HG03175 (cell line): ENCODE data around the gene VANGL2.

Experiments
- ATAC-seq: cut with Tn5 transposase; IDR thresholded peaks from one replicate; pipeline ENCODE4 v1.9.1; 2021; ENCODE audit warnings: mild to moderate bottlenecking, moderate library complexity; ENCODE audit not compliant: unreplicated experiment

Gene VANGL2

GRCh38 chr1:160405331-160405877 lies 5.0 kb downstream of the VANGL2 start:
- ATAC-seq = no peak

- ATAC-seq = no peak
These were observed 6.0 kb downstream of the VANGL2 start for GRCh38 chr1:160406131-160406968.

DNA sequence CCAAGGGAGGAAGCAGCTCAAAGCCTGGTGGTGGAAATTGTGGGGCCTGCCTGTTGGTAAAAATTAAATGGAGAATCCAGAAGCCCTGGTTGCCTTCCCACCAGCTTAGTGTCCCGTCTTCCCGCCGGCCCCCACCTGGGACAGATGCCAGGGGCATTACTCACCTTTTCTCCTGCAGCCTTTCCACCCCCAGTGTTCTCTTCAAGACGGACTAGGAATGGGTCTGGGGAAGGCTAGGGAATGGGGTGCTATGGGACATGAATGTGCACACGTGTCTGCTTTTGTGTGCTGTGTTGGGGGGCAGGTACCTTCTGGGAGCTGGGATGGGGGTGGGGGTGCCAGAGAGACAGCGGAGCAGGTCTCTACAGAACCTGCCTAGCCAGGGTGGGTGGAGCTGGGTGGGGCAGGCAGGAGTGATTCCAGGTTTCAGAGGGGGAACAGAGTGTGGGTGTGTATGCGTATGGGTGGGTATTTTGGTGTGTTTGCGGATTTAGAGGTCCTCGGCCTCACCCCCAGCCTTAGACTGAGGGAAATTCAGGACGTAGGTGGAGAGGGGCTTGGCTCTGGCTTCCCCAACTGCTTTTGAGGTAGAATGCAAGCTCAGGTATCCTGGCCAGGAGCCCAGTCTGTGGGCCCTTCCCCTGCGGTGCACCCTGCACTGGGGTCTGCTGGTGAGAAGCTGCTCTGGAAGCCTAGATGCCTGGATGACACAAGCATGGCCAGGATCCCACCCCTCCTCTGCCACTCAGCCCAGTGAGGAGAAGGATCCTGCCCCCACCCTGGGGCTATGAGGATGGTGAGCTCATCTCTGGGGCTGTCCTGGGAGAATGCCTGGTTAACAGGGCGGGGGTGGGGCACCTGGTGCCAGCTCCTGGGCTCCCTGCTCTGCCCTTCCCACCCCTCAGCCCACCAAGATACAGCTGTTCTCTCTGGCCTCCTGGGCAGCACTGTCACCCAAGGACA lies 7.8 kb downstream of the VANGL2 start:
- no peak for ATAC-seq

DNA sequence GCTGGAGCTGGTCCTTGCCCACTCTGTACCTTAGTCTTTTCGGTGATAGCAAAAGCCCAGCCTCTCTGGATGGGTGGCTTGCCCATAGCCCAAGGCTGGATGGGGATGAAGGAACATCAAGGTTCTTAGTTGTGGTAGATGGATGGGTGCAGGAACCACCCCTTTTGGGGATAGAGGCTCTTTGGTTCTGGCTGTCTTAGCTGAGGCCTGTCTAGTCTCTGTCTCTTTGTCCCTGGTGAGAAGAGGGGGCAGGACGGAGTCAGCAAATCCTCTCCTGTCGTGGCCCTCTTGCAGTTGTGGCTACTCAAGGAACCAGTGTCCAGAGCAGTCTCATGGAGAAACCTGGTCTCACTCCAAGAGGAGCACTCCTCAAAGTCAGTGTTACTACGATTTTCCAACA lies 8.5 kb downstream of the VANGL2 start:
- ATAC-seq = no peak

DNA sequence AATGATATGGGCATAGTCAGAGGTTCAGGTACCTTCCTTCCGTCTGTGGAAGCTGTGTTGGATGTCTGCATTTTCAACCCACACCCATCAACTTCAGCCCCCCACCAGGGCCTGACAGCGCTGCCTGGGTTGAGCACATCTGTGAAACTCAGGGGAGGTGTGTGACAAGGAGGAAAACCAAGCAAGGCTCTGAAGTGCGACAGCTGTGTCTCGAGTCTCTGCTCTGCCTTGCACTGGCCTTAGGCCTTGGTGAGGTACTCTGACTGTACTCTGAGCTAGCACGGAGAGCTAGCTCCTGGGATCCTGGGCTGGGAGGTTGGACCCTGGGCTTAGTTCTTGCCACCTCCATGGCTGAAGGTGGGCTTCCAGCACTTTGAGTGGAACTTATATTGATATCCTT lies 9.1 kb downstream of the VANGL2 start:
- ATAC-seq = no peak

DNA sequence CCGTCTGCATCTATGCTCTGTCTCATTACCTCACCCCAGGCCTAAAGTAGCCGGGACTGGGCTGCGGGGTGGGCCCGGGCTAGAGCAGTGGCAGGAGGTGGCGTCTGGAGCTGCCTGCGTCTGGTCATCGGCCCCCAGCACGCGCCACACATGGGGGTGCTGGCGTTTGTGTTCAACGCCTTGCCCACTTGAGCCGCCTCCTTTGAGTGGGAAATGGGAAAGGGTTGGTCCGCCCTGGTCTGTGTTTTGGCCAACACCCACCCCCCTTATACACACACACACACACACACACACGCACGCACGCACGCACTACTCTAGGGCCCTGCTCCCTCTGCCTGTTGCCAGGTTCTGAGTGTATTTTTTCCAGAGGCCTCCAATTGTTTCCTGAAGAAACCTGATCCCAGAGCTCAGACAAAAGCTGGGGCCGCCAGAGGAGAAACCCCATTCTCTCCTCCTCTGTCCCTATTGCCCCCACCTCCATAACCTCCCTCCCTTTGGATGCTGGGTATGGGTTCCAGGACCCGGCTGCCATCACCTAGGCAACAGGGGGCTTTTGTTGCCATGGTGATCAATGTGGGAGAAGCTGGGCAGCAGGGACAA lies 10.1 kb downstream of the VANGL2 start:
- no peak for ATAC-seq

DNA sequence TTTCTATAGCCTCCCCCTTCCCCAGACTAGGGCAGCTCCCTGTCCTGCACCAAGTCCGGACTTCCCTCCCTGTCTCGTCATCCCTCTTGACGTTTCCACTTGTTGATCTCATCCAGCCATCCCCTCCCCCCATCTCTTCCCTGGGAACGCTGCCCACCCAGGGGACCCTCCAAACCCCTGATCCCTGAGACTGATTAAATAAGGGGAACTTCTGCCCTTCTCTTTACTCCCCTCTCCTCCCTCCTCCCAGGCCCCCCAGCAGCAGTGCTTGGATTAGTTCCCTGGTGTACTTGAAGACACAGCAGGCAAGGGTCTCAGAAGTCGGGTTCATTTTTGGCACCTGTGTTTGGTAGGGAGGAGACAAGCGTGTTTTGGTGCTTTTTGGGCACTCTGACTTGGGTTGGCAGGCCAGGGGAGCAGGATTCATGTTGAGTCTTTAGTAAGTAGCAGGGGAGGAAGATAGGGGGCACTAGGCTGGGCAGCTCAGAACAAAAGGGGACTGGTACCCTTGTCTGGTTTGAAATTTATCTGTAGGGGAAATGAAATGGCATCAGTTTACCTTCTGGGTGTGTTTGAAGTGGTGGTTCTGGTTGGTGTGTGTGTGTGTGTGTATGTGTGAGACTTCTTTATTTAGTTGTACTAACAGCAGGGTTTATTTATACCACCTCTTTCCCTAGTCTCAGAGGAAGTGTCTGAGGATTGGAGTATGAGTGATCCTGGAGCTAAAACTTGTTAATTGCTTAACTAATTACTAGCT lies 11.1 kb downstream of the VANGL2 start:
- no peak for ATAC-seq

GRCh38 chr1:160412028-160412362 lies 11.6 kb downstream of the VANGL2 start:
- ATAC-seq = no peak

DNA sequence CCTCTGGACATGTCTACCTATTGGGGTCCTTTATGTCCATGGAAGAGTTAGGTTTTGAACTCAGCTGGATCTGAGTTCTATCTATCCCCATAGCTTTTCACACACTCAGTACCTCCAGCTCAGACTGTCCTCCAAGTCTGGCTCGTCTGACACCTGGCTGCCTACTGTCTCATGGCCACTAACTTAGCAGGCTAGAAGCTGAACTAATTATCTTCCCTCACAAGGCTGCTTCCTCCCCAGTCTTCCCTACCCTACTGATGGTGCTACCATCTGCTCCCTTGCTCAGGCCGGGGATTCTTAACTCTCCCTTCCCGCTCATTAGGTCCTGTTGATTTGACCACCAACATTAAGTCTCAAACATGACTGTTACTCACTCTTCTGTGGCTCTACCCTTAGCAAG lies 13.4 kb downstream of the VANGL2 start:
- no peak for ATAC-seq

GRCh38 chr1:160414881-160415280 lies 14.5 kb downstream of the VANGL2 start:
- ATAC-seq = no peak

DNA sequence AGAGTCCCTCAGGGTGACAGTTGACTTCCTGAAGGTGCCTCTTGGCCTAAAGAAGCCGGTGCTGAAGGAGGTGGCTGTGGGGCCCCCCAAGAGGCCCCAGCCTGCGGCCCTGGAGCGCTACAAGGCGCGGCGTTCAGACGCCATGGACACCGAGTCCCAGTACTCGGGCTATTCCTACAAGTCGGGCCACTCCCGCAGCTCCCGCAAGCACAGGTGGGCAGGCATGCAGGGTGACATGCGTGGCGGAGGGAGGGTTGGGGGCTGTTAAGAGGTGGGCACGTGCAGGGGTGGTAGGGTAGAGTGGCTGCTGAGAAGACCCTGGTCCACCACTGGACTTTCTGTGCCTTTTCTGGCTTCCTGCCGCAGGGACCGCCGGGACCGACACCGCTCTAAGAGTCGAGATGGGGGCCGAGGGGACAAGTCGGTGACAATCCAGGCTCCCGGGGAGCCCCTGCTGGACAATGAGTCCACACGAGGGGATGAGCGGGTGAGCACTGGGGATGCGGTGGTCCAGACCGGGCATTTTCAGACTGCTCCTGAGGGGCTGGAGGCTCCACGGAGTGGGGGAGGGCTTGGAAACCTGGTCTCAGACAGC lies 15.4 kb downstream of the VANGL2 start:
- no peak for ATAC-seq

GRCh38 chr1:160416369-160416768 lies 16.0 kb downstream of the VANGL2 start:
- ATAC-seq = no peak

DNA sequence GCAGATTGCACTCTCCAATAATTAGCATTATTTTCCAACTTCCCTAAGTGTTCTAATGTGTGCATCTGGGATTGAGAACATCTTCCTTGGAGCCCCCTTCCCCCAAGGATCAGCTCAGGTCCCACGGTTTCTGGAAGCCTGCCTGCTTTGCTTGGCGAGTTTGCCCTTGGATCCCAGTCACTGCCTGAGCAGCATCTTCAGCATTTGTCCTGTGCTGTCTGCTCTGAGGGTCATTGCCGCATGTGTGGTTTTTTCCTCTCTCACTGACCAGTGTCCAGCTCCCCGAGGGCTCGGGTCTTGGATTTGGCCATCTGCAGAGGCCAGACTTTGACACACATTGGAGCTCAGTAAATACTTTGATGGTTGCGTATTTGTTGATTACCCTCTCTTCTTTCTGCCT lies 18.1 kb downstream of the VANGL2 start:
- no peak for ATAC-seq

DNA sequence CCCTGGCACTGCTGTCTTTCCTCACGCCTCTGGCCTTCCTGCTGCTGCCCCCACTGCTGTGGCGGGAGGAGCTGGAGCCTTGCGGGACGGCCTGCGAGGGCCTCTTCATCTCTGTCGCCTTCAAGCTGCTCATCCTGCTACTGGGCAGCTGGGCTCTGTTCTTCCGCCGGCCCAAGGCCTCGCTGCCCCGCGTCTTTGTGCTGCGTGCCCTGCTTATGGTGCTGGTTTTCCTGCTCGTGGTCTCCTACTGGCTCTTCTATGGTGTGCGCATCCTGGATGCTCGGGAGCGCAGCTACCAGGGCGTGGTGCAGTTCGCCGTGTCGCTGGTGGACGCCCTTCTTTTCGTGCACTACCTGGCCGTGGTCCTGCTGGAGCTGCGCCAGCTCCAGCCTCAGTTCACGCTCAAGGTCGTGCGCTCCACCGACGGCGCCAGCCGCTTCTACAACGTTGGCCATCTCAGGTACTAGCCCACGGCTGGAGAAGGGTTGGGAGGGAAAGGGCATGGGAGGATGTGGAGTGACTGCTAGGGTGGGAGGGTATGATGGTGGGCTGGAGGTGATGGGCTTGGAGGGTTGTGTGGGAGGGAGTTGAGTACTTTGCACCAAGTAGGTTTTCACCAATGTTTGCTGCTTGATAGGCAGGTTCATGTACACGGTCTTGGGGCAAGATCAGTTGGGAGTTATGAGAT lies 18.9 kb downstream of the VANGL2 start:
- no peak for ATAC-seq

DNA sequence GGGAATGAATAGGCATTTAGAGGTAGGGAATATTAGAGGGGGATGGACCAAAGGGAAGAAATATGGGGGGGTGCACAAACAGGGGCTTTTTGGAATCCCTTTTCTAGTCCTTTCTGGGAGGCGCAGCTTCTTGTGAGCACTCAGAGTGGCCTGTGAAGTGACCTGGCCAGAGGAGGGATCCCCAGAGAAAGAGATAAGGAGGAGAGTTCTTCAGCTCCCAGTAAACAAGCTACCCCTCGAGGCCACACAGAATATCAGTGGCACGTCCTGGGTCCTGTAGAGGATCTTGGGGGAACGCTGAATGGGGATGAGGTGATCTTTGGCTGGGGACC lies 19.4 kb downstream of the VANGL2 start:
- no peak for ATAC-seq

GRCh38 chr1:160420881-160421842 lies 20.8 kb downstream of the VANGL2 start:
- ATAC-seq = no peak

- ATAC-seq = no peak
These were observed 21.5 kb downstream of the VANGL2 start for GRCh38 chr1:160421881-160422280.

GRCh38 chr1:160423966-160424365 lies 23.6 kb downstream of the VANGL2 start:
- no peak for ATAC-seq

- no peak for ATAC-seq
These were observed 25.5 kb downstream of the VANGL2 start for GRCh38 chr1:160425847-160426246.
